Measurements from ENCODE around the gene PKLR. TPM values are rescaled to one million over a fixed set of nuclear protein-coding genes. Genes with fewer than 3 reads are reported as not detected.

PKLR gene
- polyA plus RNA-seq, 1 donor from 2014 or later, result not detected

- Histone ChIP-seq H3K79me2 (replicated peaks; ENCODE audit: insufficient read depth, low read length) (peaks cover 8% of the 10 kb centered on the region), H3K27me3 (ENCODE audit: insufficient read depth, low read depth, low read length) (no peaks in the 10 kb centered on the region), H2AFZ (ENCODE audit: low read depth, low read length) (peak overlapping the region; percentile 56), H3K4me3 (ENCODE audit: low read length) (peak overlapping the region; percentile 94), H3F3A (ENCODE audit: insufficient read depth, low read length, poor library complexity, severe bottlenecking) (no peaks in the 10 kb centered on the region), H3K9ac (ENCODE audit: low read length) (peak overlapping the region; percentile 91), H3K9me3 (ENCODE audit: low read length) (no peaks in the 10 kb centered on the region), H3K9me2 (ENCODE audit: insufficient read depth, low read length) (no peaks in the 10 kb centered on the region), H4K20me1 (ENCODE audit: insufficient read depth) (no peaks in the 10 kb centered on the region), H3K4me2 (ENCODE audit: low read length) (peak overlapping the region; percentile 80), H3K36me3 (ENCODE audit: insufficient read depth, low read length) (no peaks in the 10 kb centered on the region), H3K27ac (ENCODE audit: low read length) (peak overlapping the region; percentile 67)
- no peak for TF ChIP-seq RAD21 (conservative IDR thresholded peaks at IDR 0.05)
- TF ChIP-seq, protein P1, sequence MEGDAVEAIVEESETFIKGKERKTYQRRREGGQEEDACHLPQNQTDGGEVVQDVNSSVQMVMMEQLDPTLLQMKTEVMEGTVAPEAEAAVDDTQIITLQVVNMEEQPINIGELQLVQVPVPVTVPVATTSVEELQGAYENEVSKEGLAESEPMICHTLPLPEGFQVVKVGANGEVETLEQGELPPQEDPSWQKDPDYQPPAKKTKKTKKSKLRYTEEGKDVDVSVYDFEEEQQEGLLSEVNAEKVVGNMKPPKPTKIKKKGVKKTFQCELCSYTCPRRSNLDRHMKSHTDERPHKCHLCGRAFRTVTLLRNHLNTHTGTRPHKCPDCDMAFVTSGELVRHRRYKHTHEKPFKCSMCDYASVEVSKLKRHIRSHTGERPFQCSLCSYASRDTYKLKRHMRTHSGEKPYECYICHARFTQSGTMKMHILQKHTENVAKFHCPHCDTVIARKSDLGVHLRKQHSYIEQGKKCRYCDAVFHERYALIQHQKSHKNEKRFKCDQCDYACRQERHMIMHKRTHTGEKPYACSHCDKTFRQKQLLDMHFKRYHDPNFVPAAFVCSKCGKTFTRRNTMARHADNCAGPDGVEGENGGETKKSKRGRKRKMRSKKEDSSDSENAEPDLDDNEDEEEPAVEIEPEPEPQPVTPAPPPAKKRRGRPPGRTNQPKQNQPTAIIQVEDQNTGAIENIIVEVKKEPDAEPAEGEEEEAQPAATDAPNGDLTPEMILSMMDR (IDR thresholded peaks at IDR 0.05; ENCODE audit: poor library complexity, severe bottlenecking), result no peak
- no peak for TF ChIP-seq EP300 (conservative IDR thresholded peaks at IDR 0.05; ENCODE audit: poor library complexity, severe bottlenecking)
- TF ChIP-seq TAF1 (IDR thresholded peaks at IDR 0.05; ENCODE audit: low read depth), result no peak
- no peak for TF ChIP-seq POLR2AphosphoS5 (IDR thresholded peaks at IDR 0.05)
- TF ChIP-seq EZH2 (IDR thresholded peaks at IDR 0.05; ENCODE audit: borderline replicate concordance, insufficient read depth, low read length, poor library complexity, severe bottlenecking), result no peak
- no peak for TF ChIP-seq SMC3 (conservative IDR thresholded peaks at IDR 0.05; ENCODE audit: poor library complexity)
- no peak for TF ChIP-seq REST (IDR thresholded peaks at IDR 0.05; ENCODE audit: borderline replicate concordance)
- no peak for TF ChIP-seq MXI1 (conservative IDR thresholded peaks at IDR 0.05; ENCODE audit: poor library complexity, severe bottlenecking)
Measured at GRCh38 chr1:155254228-155254713, 47.0 kb downstream of the PKLR start.

DNA sequence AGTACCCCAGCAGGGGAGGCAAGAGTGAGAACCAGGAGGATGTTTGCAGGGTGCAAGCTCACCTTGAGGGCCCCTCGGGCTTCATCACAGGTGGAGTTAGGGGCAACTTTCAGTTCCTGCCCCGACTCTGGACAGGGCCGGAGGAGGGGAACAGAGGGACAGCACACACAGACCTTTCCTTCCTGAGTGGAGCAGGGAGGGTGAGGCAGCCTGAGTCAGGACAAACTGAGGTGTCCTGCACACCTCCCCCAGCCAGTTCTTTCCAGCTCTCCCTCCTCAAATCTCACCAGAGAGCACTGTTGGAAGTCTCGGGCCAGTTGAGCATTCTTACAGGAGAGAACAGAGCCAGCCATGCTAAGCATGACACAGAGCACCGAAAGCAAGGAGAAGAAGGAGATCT is 47.4 kb downstream of the PKLR start:
- Histone ChIP-seq H3K9me2 (ENCODE audit: insufficient read depth, low read length) (no peaks in the 10 kb centered on the region), H2AFZ (ENCODE audit: low read depth, low read length) (no peak overlapping the region), H3K79me2 (replicated peaks; ENCODE audit: insufficient read depth, low read length) (peaks cover 8% of the 10 kb centered on the region), H3K9ac (ENCODE audit: low read length) (peak overlapping the region; percentile 91), H3K36me3 (ENCODE audit: insufficient read depth, low read length) (no peaks in the 10 kb centered on the region), H3F3A (ENCODE audit: insufficient read depth, low read length, poor library complexity, severe bottlenecking) (no peaks in the 10 kb centered on the region), H3K27ac (ENCODE audit: low read length) (no peak overlapping the region), H4K20me1 (ENCODE audit: insufficient read depth) (no peaks in the 10 kb centered on the region), H3K27me3 (ENCODE audit: insufficient read depth, low read depth, low read length) (no peaks in the 10 kb centered on the region), H3K4me3 (ENCODE audit: low read length) (peak overlapping the region; percentile 94), H3K9me3 (ENCODE audit: low read length) (no peaks in the 10 kb centered on the region), H3K4me2 (ENCODE audit: low read length) (peak overlapping the region; percentile 9)
- TF ChIP-seq TAF1 (IDR thresholded peaks at IDR 0.05; ENCODE audit: low read depth) (no peak), SMC3 (conservative IDR thresholded peaks at IDR 0.05; ENCODE audit: poor library complexity) (no peak), RAD21 (conservative IDR thresholded peaks at IDR 0.05) (no peak), REST (IDR thresholded peaks at IDR 0.05; ENCODE audit: borderline replicate concordance) (no peak), EP300 (conservative IDR thresholded peaks at IDR 0.05; ENCODE audit: poor library complexity, severe bottlenecking) (no peak), EZH2 (IDR thresholded peaks at IDR 0.05; ENCODE audit: borderline replicate concordance, insufficient read depth, low read length, poor library complexity, severe bottlenecking) (no peak), MXI1 (conservative IDR thresholded peaks at IDR 0.05; ENCODE audit: poor library complexity, severe bottlenecking) (no peak), POLR2AphosphoS5 (IDR thresholded peaks at IDR 0.05) (no peak)
- TF ChIP-seq, protein P1 (IDR thresholded peaks at IDR 0.05; ENCODE audit: poor library complexity, severe bottlenecking), result no peak

Measured in neural cell (in vitro differentiated cells).